Neuronal stem cell (in vitro differentiated cells): Measurements from ENCODE around the gene THAP4.

Source experiments
- DNase-seq: peaks from one replicate; pipeline ENCODE4 v3.0.0-alpha.2; 2013; ENCODE audit warnings: low spot score
- H2AFZ ChIP-seq: one replicate; pipeline ENCODE4 v1.6.1; 2013; ENCODE audit warnings: mild to moderate bottlenecking, low read length, inconsistent platforms
- H2AK5ac ChIP-seq: 2 replicates; pipeline ENCODE4 v1.6.1; 2013; ENCODE audit warnings: low read depth, mild to moderate bottlenecking, inconsistent platforms, low read length, moderate library complexity, mixed read lengths
- H2BK120ac ChIP-seq: 2 replicates; pipeline ENCODE4 v1.6.1; 2013; ENCODE audit warnings: low read depth, mild to moderate bottlenecking, inconsistent platforms, low read length, moderate library complexity, mixed read lengths
- H2BK12ac ChIP-seq: one replicate; pipeline ENCODE4 v1.6.1; 2013; ENCODE audit warnings: low read length, inconsistent platforms
- H2BK15ac ChIP-seq: 2 replicates; pipeline ENCODE4 v1.6.1; 2013; ENCODE audit warnings: mild to moderate bottlenecking, low read length, inconsistent platforms, mixed read lengths
- H2BK5ac ChIP-seq: one replicate; pipeline ENCODE4 v1.6.1; 2013; ENCODE audit warnings: inconsistent platforms, mild to moderate bottlenecking, low read length, moderate library complexity
- H3K14ac ChIP-seq: one replicate; pipeline ENCODE4 v1.6.1; 2013; ENCODE audit warnings: low read length, inconsistent platforms
- H3K18ac ChIP-seq: 2 replicates; pipeline ENCODE4 v1.6.1; 2013; ENCODE audit warnings: low read length, inconsistent platforms
- H3K23ac ChIP-seq: 2 replicates; pipeline ENCODE4 v1.6.1; 2013; ENCODE audit warnings: low read depth, mild to moderate bottlenecking, mixed read lengths, low read length, inconsistent platforms; ENCODE audit not compliant: poor library complexity
- H3K27ac ChIP-seq: replicated peaks from 3 replicates; pipeline ENCODE4 v1.5.1; 2013; ENCODE audit warnings: low read length, inconsistent platforms
- H3K27me3 ChIP-seq, 3 experiments: 2 replicates each; pipeline ENCODE4 v1.6.1; 2013; ENCODE audit warnings: low read length in 3 of 3, mild to moderate bottlenecking in 2 of 3, inconsistent platforms in 1 of 3, low read depth in 1 of 3, mixed read lengths in 1 of 3, moderate library complexity in 1 of 3; ENCODE audit not compliant: control insufficient read depth in 3 of 3, insufficient read depth in 3 of 3
- H3K36me3 ChIP-seq, 2 donors: replicated peaks in 1 of 2; 2 replicates each; pipeline ENCODE4 v1.6.1; 2013; ENCODE audit warnings: low read length in 2 of 2; ENCODE audit not compliant: control insufficient read depth in 2 of 2, insufficient read depth in 2 of 2
- H3K4ac ChIP-seq: 2 replicates; pipeline ENCODE4 v1.6.1; 2013; ENCODE audit warnings: inconsistent platforms, mild to moderate bottlenecking, low read length, moderate library complexity
- H3K4me1 ChIP-seq, 2 donors: 1 replicate in 1 of 2; 2 replicates in 1 of 2; pipeline ENCODE4 v1.6.1; 2013; ENCODE audit warnings: low read length in 2 of 2, low read depth in 1 of 2; ENCODE audit not compliant: control insufficient read depth in 2 of 2, insufficient read depth in 1 of 2
- H3K4me2 ChIP-seq: one replicate; pipeline ENCODE4 v1.6.1; 2013; ENCODE audit warnings: mild to moderate bottlenecking, low read length, inconsistent platforms; ENCODE audit not compliant: insufficient read depth, poor library complexity, severe bottlenecking
- H3K4me3 ChIP-seq, 2 donors: 2 replicates each; pipeline ENCODE4 v1.5.1; 2013; ENCODE audit warnings: low read length in 2 of 2, mild to moderate bottlenecking in 2 of 2, inconsistent platforms in 1 of 2, moderate library complexity in 1 of 2
- H3K79me1 ChIP-seq: one replicate; pipeline ENCODE4 v1.6.1; 2013; ENCODE audit warnings: low read depth, mild to moderate bottlenecking, inconsistent platforms, low read length, moderate library complexity
- H3K9ac ChIP-seq: one replicate; pipeline ENCODE4 v1.6.1; 2013; ENCODE audit warnings: mild to moderate bottlenecking, low read depth, low read length, inconsistent platforms; ENCODE audit not compliant: poor library complexity
- H3K9me3 ChIP-seq, 2 donors: replicated peaks in 1 of 2; 2 replicates each; pipeline versions ENCODE3 to v1.6.1; 2013; ENCODE audit warnings: low read length in 2 of 2, mild to moderate bottlenecking in 2 of 2, inconsistent platforms in 1 of 2, low read depth in 1 of 2, mixed read lengths in 1 of 2, moderate library complexity in 1 of 2; ENCODE audit not compliant: control insufficient read depth in 2 of 2, insufficient read depth in 1 of 2
- H4K8ac ChIP-seq: one replicate; pipeline ENCODE4 v1.6.1; 2013; ENCODE audit warnings: low read depth, mild to moderate bottlenecking, inconsistent platforms, low read length, moderate library complexity
- H4K91ac ChIP-seq: one replicate; pipeline ENCODE4 v1.6.1; 2013; ENCODE audit warnings: low read length, low read depth, mild to moderate bottlenecking, inconsistent platforms; ENCODE audit not compliant: poor library complexity
- WGBS, 2 donors: extraction: QIAGEN DNeasy Blood & Tissue Kit; methylation state at CpG; one replicate each; pipeline ENCODE4 v1.1.7; 2013; ENCODE audit warnings: missing lambda C conversion rate in 2 of 2, mixed read lengths in 1 of 2; ENCODE audit not compliant: insufficient read length in 2 of 2, insufficient replicate concordance in 1 of 2; ENCODE audit errors: extremely low coverage in 2 of 2; 5-methylcytosine and 5-hydroxymethylcytosine counted together

Gene THAP4

GRCh38 chr2:241586564-241587264, 50.2 kb downstream of the THAP4 start:
- H3K27ac ChIP-seq: no peak overlapping the region
- DNase-seq: no peak
- peaks cover 30 to 70% of the 10 kb centered on the region in 2 donors for H3K9me3 ChIP-seq

GRCh38 chr2:241584436-241584835, 52.5 kb downstream of the THAP4 start:
- Histone ChIP-seq H3K79me1 (no peaks in the 10 kb centered on the region), H2BK15ac (no peak overlapping the region), H3K36me3 (peaks cover 14 to 78% of the 10 kb centered on the region in 2 donors), H3K4ac (no peak overlapping the region), H2BK120ac (no peak overlapping the region), H3K4me3 (no peak overlapping the region), H3K18ac (no peak overlapping the region), H3K27ac (no peak overlapping the region), H3K27me3 (no peaks in the 10 kb centered on the region), H3K23ac (no peak overlapping the region), H2BK12ac (no peak overlapping the region), H4K91ac (no peak overlapping the region), H3K14ac (no peak overlapping the region), H3K4me1 (no peaks in the 10 kb centered on the region), H2AFZ (no peak overlapping the region), H4K8ac (no peak overlapping the region), H2BK5ac (no peak overlapping the region), H2AK5ac (no peak overlapping the region), H3K9me3 (peaks cover 31 to 79% of the 10 kb centered on the region in 2 donors), H3K4me2 (no peak overlapping the region), H3K9ac (no peak overlapping the region)
- no peak for DNase-seq
- WGBS, 2 donors: no CpG with 5 or more reads among the region's 12 CpGs

More at GRCh38 chr2:241586564-241587264, 50.2 kb downstream of the THAP4 start:
- H2BK120ac ChIP-seq: no peak overlapping the region
- no peaks in the 10 kb centered on the region for H3K27me3 ChIP-seq
- peaks cover 4% of the 10 kb centered on the region for H3K79me1 ChIP-seq
- H2BK12ac ChIP-seq: no peak overlapping the region
- no peak overlapping the region for H3K4me3 ChIP-seq
- no peak overlapping the region for H3K14ac ChIP-seq
- WGBS, 2 donors: no CpG with 5 or more reads among the region's 2 CpGs
- H3K9ac ChIP-seq: no peak overlapping the region
- no peak overlapping the region for H4K8ac ChIP-seq
- H3K36me3 ChIP-seq: peaks cover 13 to 83% of the 10 kb centered on the region in 2 donors
- H3K4ac ChIP-seq: no peak overlapping the region
- no peak overlapping the region for H3K18ac ChIP-seq
- H2AFZ ChIP-seq: no peak overlapping the region
- H3K4me1 ChIP-seq: no peaks in the 10 kb centered on the region
- no peak overlapping the region for H3K4me2 ChIP-seq
- no peak overlapping the region for H2AK5ac ChIP-seq
- no peak overlapping the region for H2BK5ac ChIP-seq
- no peak overlapping the region for H2BK15ac ChIP-seq
- H4K91ac ChIP-seq: no peak overlapping the region
- no peak overlapping the region for H3K23ac ChIP-seq

- Histone ChIP-seq H3K4me1 (no peaks in the 10 kb centered on the region), H2AFZ (no peak overlapping the region), H2BK15ac (no peak overlapping the region), H3K4me2 (no peak overlapping the region), H3K79me1 (no peaks in the 10 kb centered on the region), H3K14ac (no peak overlapping the region), H3K9me3 (peaks cover 32 to 66% of the 10 kb centered on the region in 2 donors), H3K4ac (no peak overlapping the region), H2BK12ac (no peak overlapping the region), H2BK120ac (no peak overlapping the region), H2AK5ac (no peak overlapping the region), H2BK5ac (no peak overlapping the region), H3K23ac (no peak overlapping the region), H4K91ac (no peak overlapping the region), H4K8ac (no peak overlapping the region), H3K4me3 (no peak overlapping the region), H3K36me3 (peaks cover 12 to 64% of the 10 kb centered on the region in 2 donors), H3K9ac (no peak overlapping the region), H3K18ac (no peak overlapping the region), H3K27me3 (no peaks in the 10 kb centered on the region), H3K27ac (no peak overlapping the region)
- WGBS, 2 donors: no CpG with 5 or more reads among the region's 4 CpGs
- DNase-seq: no peak
These were observed 54.2 kb downstream of the THAP4 start for GRCh38 chr2:241582806-241583205.

GRCh38 chr2:241582328-241582727, 54.6 kb downstream of the THAP4 start:
- Histone ChIP-seq H2BK120ac (no peak overlapping the region), H2BK15ac (no peak overlapping the region), H2AFZ (no peak overlapping the region), H4K8ac (no peak overlapping the region), H3K4me2 (no peak overlapping the region), H2AK5ac (no peak overlapping the region), H3K4ac (no peak overlapping the region), H3K9ac (no peak overlapping the region), H2BK5ac (no peak overlapping the region), H3K9me3 (peaks cover 34 to 61% of the 10 kb centered on the region in 2 donors), H3K36me3 (peaks cover 12 to 62% of the 10 kb centered on the region in 2 donors), H3K27ac (no peak overlapping the region), H3K14ac (no peak overlapping the region), H3K4me1 (no peaks in the 10 kb centered on the region), H3K23ac (no peak overlapping the region), H2BK12ac (no peak overlapping the region), H3K18ac (no peak overlapping the region), H3K27me3 (no peaks in the 10 kb centered on the region), H3K4me3 (no peak overlapping the region), H4K91ac (no peak overlapping the region), H3K79me1 (no peaks in the 10 kb centered on the region)
- DNase-seq: no peak
- WGBS, 2 donors: no CpG with 5 or more reads among the region's 8 CpGs
